Activated naive CD4-positive, alpha-beta T cell (primary cell): ENCODE data around the gene P4HA2.

Experiments
- DNase-seq, 4 experiments: peaks; one replicate each; lab custom pipeline; 2025; lab: John Stamatoyannopoulos, UW

Gene P4HA2

GRCh38 chr5:132264546-132265335 lies 37.1 kb upstream of the P4HA2 start:
- no peak for DNase-seq

GRCh38 chr5:132263548-132264261 lies 36.1 kb upstream of the P4HA2 start:
- DNase-seq, result no peak

GRCh38 chr5:132262882-132263547 lies 35.4 kb upstream of the P4HA2 start:
- DNase-seq, result no peak

- no peak for DNase-seq
These were observed 34.5 kb upstream of the P4HA2 start for GRCh38 chr5:132261881-132262845.

- no peak for DNase-seq
These were observed 33.3 kb upstream of the P4HA2 start for GRCh38 chr5:132260714-132261551.

- no peak for DNase-seq
These were observed 32.4 kb upstream of the P4HA2 start for GRCh38 chr5:132260051-132260450.

GRCh38 chr5:132259069-132259851 lies 31.6 kb upstream of the P4HA2 start:
- DNase-seq, result no peak

- no peak for DNase-seq
These were observed 30.7 kb upstream of the P4HA2 start for GRCh38 chr5:132258102-132259068.

- no peak for DNase-seq
These were observed 29.8 kb upstream of the P4HA2 start, which contains the start of gene PDLIM4 for GRCh38 chr5:132257131-132258101. Gene PDLIM4 (plus strand): TSS chr5:132257696. CDS start chr5:132257735, 39 bp downstream.

- DNase-seq, result no peak
These were observed 29.1 kb upstream of the P4HA2 start for GRCh38 chr5:132256783-132257130.

- no peak for DNase-seq
These were observed 28.6 kb upstream of the P4HA2 start for GRCh38 chr5:132256086-132256782.

GRCh38 chr5:132254321-132254977 lies 26.8 kb upstream of the P4HA2 start:
- no peak for DNase-seq

GRCh38 chr5:132253452-132254320 lies 26.0 kb upstream of the P4HA2 start:
- no peak for DNase-seq

GRCh38 chr5:132253008-132253441 lies 25.4 kb upstream of the P4HA2 start:
- DNase-seq, result no peak

- DNase-seq, result no peak
These were observed 23.6 kb upstream of the P4HA2 start for GRCh38 chr5:132251220-132251725.
